GM23248 (cell line): ENCODE measurements around the gene ASF1B. TPM values are rescaled to one million over a fixed set of nuclear protein-coding genes. Genes with fewer than 3 reads are reported as not detected.

Source experiments
- DNase-seq: peaks from one replicate; pipeline ENCODE4 v3.0.0-alpha.2; 2015
- H2AFZ ChIP-seq: fragments of 200-600 bp; sonication (generic); 2 replicates; pipeline ENCODE4 v1.6.1; 2016; ENCODE audit warnings: antibody characterized with exemption
- H3F3A ChIP-seq: fragments of 200-600 bp; sonication (generic); 2 replicates; pipeline ENCODE4 v1.6.1; 2016; ENCODE audit warnings: mild to moderate bottlenecking, antibody characterized with exemption, mixed run types; ENCODE audit not compliant: insufficient read depth
- H3K27ac ChIP-seq: fragments of 200-600 bp; sonication (generic); 2 replicates; pipeline ENCODE4 v1.5.1; 2016; ENCODE audit warnings: mild to moderate bottlenecking
- H3K27me3 ChIP-seq: fragments of 200-600 bp; sonication (generic); replicated peaks from 2 replicates; pipeline ENCODE4 v1.6.1; 2016; ENCODE audit warnings: mild to moderate bottlenecking; ENCODE audit not compliant: insufficient read depth
- H3K36me3 ChIP-seq: fragments of 200-600 bp; sonication (generic); 2 replicates; pipeline ENCODE4 v1.6.1; 2016; ENCODE audit warnings: low read depth, mild to moderate bottlenecking
- H3K4me1 ChIP-seq: fragments of 200-600 bp; sonication (generic); 2 replicates; pipeline ENCODE4 v1.6.1; 2016; ENCODE audit warnings: mild to moderate bottlenecking; ENCODE audit not compliant: insufficient read depth
- H3K4me2 ChIP-seq: fragments of 200-600 bp; sonication (generic); one replicate; pipeline ENCODE4 v1.6.1; 2016; ENCODE audit warnings: mild to moderate bottlenecking; ENCODE audit not compliant: unreplicated experiment
- H3K4me3 ChIP-seq: fragments of 200-600 bp; sonication (generic); 2 replicates; pipeline ENCODE4 v1.5.1; 2016; ENCODE audit warnings: mild to moderate bottlenecking
- H3K79me2 ChIP-seq: fragments of 200-600 bp; sonication (generic); 2 replicates; pipeline ENCODE4 v1.6.1; 2016; ENCODE audit warnings: mild to moderate bottlenecking; ENCODE audit not compliant: insufficient read depth
- H3K9ac ChIP-seq: fragments of 200-600 bp; sonication (generic); 2 replicates; pipeline ENCODE4 v1.6.1; 2016; ENCODE audit warnings: mild to moderate bottlenecking
- H3K9me2 ChIP-seq: fragments of 200-600 bp; sonication (generic); 2 replicates; pipeline ENCODE4 v1.6.1; 2016; ENCODE audit warnings: mixed run types, mild to moderate bottlenecking, moderate library complexity; ENCODE audit not compliant: insufficient read depth
- H3K9me3 ChIP-seq: fragments of 200-600 bp; sonication (generic); one replicate; pipeline ENCODE4 v1.6.1; 2017; ENCODE audit warnings: low read depth
- H4K20me1 ChIP-seq: fragments of 200-600 bp; sonication (generic); 2 replicates; pipeline ENCODE4 v1.6.0; 2016; ENCODE audit not compliant: insufficient read depth
- EZH2 ChIP-seq: fragments of 200-600 bp; sonication (generic); IDR thresholded peaks from 2 replicates; pipeline ENCODE4 v1.6.1; 2018; ENCODE audit warnings: antibody characterized with exemption, mild to moderate bottlenecking; ENCODE audit not compliant: insufficient read depth, poor library complexity, severe bottlenecking
- EZH2phosphoT487 ChIP-seq: fragments of 200-600 bp; sonication (generic); IDR thresholded peaks from 2 replicates; pipeline ENCODE4 v1.6.1; 2018; ENCODE audit warnings: antibody characterized with exemption, moderate library complexity, mild to moderate bottlenecking, low read depth; ENCODE audit not compliant: insufficient read depth
- WGBS, 2 experiments: methylation state at CpG; one replicate each; pipeline ENCODE4 v1.1.6; 2015 to 2017; ENCODE audit warnings: low lambda C conversion rate in 2 of 2, low coverage in 1 of 2; ENCODE audit errors: missing lambda C conversion rate in 2 of 2; 5-methylcytosine and 5-hydroxymethylcytosine counted together
- in situ Hi-C: fragments of 300-500 bp; cut with MboI; formaldehyde crosslinking; loops from 2 replicates; pipeline ENCODE4 v1.15.0; 2020
- polyA plus RNA-seq: library from polyadenylated mRNA; unstranded; fragments of >200 nt; fragmentation: Nextera tagmentation; extraction: Ambion mirVana; gene quantifications from 2 replicates; pipeline ENCODE4 v1.2.1, GENCODE V29; 2016
- total RNA-seq: library from RNA; depleted of rRNA; stranded (reverse); fragments of >200 nt; shearing (Covaris generic); gene quantifications from 2 replicates; pipeline ENCODE4 v1.2.3, GENCODE V29; 2014

Gene ASF1B
- total and polyA plus RNA-seq, 2 experiments from 2014 or later = 11.2 to 19.0 TPM

- Histone ChIP-seq H3K36me3 (no peaks in the 10 kb centered on the region), H3K27ac (no peak within 1 kb of the TSS), H3K4me1 (peaks cover 10% of the 10 kb centered on the region), H3K9me2 (no peaks in the 10 kb centered on the region), H3K4me3 (no peak within 1 kb of the TSS), H4K20me1 (no peaks in the 10 kb centered on the region), H3K27me3 (no peaks in the 10 kb centered on the region), H3K9me3 (no peaks in the 10 kb centered on the region), H3F3A (peaks cover 15% of the 10 kb centered on the region), H3K9ac (no peak within 1 kb of the TSS), H3K79me2 (peaks cover 23% of the 10 kb centered on the region), H3K4me2 (no peak within 1 kb of the TSS), H2AFZ (no peak within 1 kb of the TSS)
- in situ Hi-C loops = no loop called here
- WGBS, 2 experiments = 71 to 77% methylated on average over 46 to 51 of the region's 54 CpGs
- TF ChIP-seq EZH2phosphoT487 (no peak), EZH2 (no peak)
- DNase-seq = no peak
These were observed 50.9 kb downstream of the ASF1B start, which contains the start of gene C19orf67 for GRCh38 chr19:14085309-14085995. TSS of gene C19orf67 (minus strand) at chr19:14085783. CDS start at chr19:14085627, 156 bp downstream.

- no peak for DNase-seq
- H3K9me2 ChIP-seq = no peaks in the 10 kb centered on the region
- WGBS, 2 experiments = 20 to 31% methylated on average over 1 of the region's 1 CpG
- H3K79me2 ChIP-seq = peaks cover 18% of the 10 kb centered on the region
- no peak overlapping the region for H2AFZ ChIP-seq
- no peaks in the 10 kb centered on the region for H3K36me3 ChIP-seq
- H3K27me3 ChIP-seq = no peaks in the 10 kb centered on the region
- TF ChIP-seq EZH2phosphoT487 = no peak
- no peaks in the 10 kb centered on the region for H3K9me3 ChIP-seq
- peaks cover 6% of the 10 kb centered on the region for H3K4me1 ChIP-seq
- H4K20me1 ChIP-seq = no peaks in the 10 kb centered on the region
- peak overlapping the region; percentile 90 for H3K9ac ChIP-seq
- peaks cover 15% of the 10 kb centered on the region for H3F3A ChIP-seq
- H3K27ac ChIP-seq = no peak overlapping the region
- peak overlapping the region; percentile 89 for H3K4me2 ChIP-seq
- peak overlapping the region; percentile 89 for H3K4me3 ChIP-seq
- in situ Hi-C loops = no loop called here
These were observed 53.8 kb downstream of the ASF1B start for GRCh38 chr19:14082675-14082960.

GRCh38 chr19:14081797-14082674 is 54.4 kb downstream of the ASF1B start:
- no peaks in the 10 kb centered on the region for H3K27me3 ChIP-seq
- H3K79me2 ChIP-seq = peaks cover 18% of the 10 kb centered on the region
- H3K36me3 ChIP-seq = no peaks in the 10 kb centered on the region
- no peak for TF ChIP-seq EZH2
- TF ChIP-seq EZH2phosphoT487 = no peak
- peak overlapping the region; percentile 89 for H3K4me3 ChIP-seq
- peak overlapping the region; percentile 89 for H3K4me2 ChIP-seq
- H3K4me1 ChIP-seq = peaks cover 6% of the 10 kb centered on the region
- H3K9me3 ChIP-seq = no peaks in the 10 kb centered on the region
- in situ Hi-C loops = no loop called here
- H3F3A ChIP-seq = peaks cover 15% of the 10 kb centered on the region
- peak overlapping the region; percentile 90 for H3K9ac ChIP-seq
- peak; percentile 81 for DNase-seq
- WGBS, 2 experiments = 17 to 20% methylated on average over 23 to 24 of the region's 24 CpGs
- peak overlapping the region; percentile 85 for H2AFZ ChIP-seq
- peak overlapping the region; percentile 76 for H3K27ac ChIP-seq
- no peaks in the 10 kb centered on the region for H3K9me2 ChIP-seq
- no peaks in the 10 kb centered on the region for H4K20me1 ChIP-seq

GRCh38 chr19:14080887-14081796 is 55.2 kb downstream of the ASF1B start:
- peak; percentile 99 for DNase-seq
- Histone ChIP-seq H3K27me3 (no peaks in the 10 kb centered on the region), H3K4me3 (peak overlapping the region; percentile 89), H4K20me1 (no peaks in the 10 kb centered on the region), H3K9ac (peak overlapping the region; percentile 93), H3K4me2 (peak overlapping the region; percentile 98), H3F3A (peaks cover 8% of the 10 kb centered on the region; the same call in 1 of the 2 replicates), H2AFZ (peak overlapping the region; percentile 95), H3K9me3 (no peaks in the 10 kb centered on the region), H3K27ac (peak overlapping the region; percentile 76), H3K4me1 (peaks cover 6% of the 10 kb centered on the region), H3K36me3 (no peaks in the 10 kb centered on the region), H3K9me2 (no peaks in the 10 kb centered on the region), H3K79me2 (peaks cover 18% of the 10 kb centered on the region)
- 1% methylated on average over 43 to 50 of the region's 50 CpGs for WGBS, 2 experiments
- no peak for TF ChIP-seq EZH2phosphoT487
- TF ChIP-seq EZH2 = no peak
- in situ Hi-C loops = no loop called here
